Measurements from ENCODE around the gene DCP2. TPM values are rescaled to one million over a fixed set of nuclear protein-coding genes. Genes with fewer than 3 reads are reported as not detected.

DCP2 gene
- total and polyA plus RNA-seq, 10 of the 15 experiments (the other 5 are each of a cell fraction or from before 2014, with no cell fraction given) = 23.4 to 81.6 (median 47.4) TPM

Other genes with a start within 250 kb of the DCP2 start
- gene APC, start 238.9 kb upstream of the DCP2 start, total RNA-seq (2014; rRNA removed) = 22.3 and 24.8 TPM in 2 replicates
- 20.9 and 22.6 TPM in 2 replicates for gene APC, start 238.9 kb upstream of the DCP2 start, total RNA-seq (2014; rRNA removed; fragmentation: Illumina TruSeq; extraction: Trizol)
- 22.6 and 23.3 TPM in 2 replicates for gene APC, start 238.9 kb upstream of the DCP2 start, total RNA-seq (2021)
- gene APC, start 238.9 kb upstream of the DCP2 start, polyA plus RNA-seq (2011; rRNA removed) = 14.4 and 17.3 TPM in 2 replicates
- 12.5 and 14.8 TPM in 2 replicates for gene APC, start 238.9 kb upstream of the DCP2 start, polyA plus RNA-seq (2014; fragmentation: Illumina TruSeq; extraction: Trizol)
- gene APC, start 238.9 kb upstream of the DCP2 start, polyA plus RNA-seq (2014; fragmentation: Nextera tagmentation; extraction: Ambion mirVana) = 1 to 10 TPM; 3.2 to 7.2 TPM
- 8.6 and 12.2 TPM in 2 replicates for gene APC, start 238.9 kb upstream of the DCP2 start, polyA plus RNA-seq (2014; rRNA removed)
- 10 to 100 TPM; 13.3 to 19.6 TPM for gene APC, start 238.9 kb upstream of the DCP2 start, polyA plus RNA-seq (2016; fragmentation: Nextera tagmentation; extraction: Ambion mirVana)
- 48.6 and 61.4 TPM in 2 replicates for gene SRP19, start 115.5 kb upstream of the DCP2 start, total RNA-seq (2014; rRNA removed)
- 137 and 155 TPM in 2 replicates for gene SRP19, start 115.5 kb upstream of the DCP2 start, total RNA-seq (2014; rRNA removed; fragmentation: Illumina TruSeq; extraction: Trizol)
- 43.4 TPM in 2 replicates for gene SRP19, start 115.5 kb upstream of the DCP2 start, total RNA-seq (2021)
- gene SRP19, start 115.5 kb upstream of the DCP2 start, polyA plus RNA-seq (2011; rRNA removed) = 72.9 and 104 TPM in 2 replicates
- gene SRP19, start 115.5 kb upstream of the DCP2 start, polyA plus RNA-seq (2014; fragmentation: Illumina TruSeq; extraction: Trizol) = 157 and 200 TPM in 2 replicates
- gene SRP19, start 115.5 kb upstream of the DCP2 start, polyA plus RNA-seq (2014; fragmentation: Nextera tagmentation; extraction: Ambion mirVana) = 100 to 1,000 TPM; 301 to 379 TPM
- gene SRP19, start 115.5 kb upstream of the DCP2 start, polyA plus RNA-seq (2014; rRNA removed) = 68.0 and 76.2 TPM in 2 replicates
- 100 to 1,000 TPM; 203 to 215 TPM for gene SRP19, start 115.5 kb upstream of the DCP2 start, polyA plus RNA-seq (2016; fragmentation: Nextera tagmentation; extraction: Ambion mirVana)
- gene REEP5, start 54.6 kb upstream of the DCP2 start, total RNA-seq (2014; rRNA removed) = 54.8 and 61.3 TPM in 2 replicates
- 28.6 and 30.5 TPM in 2 replicates for gene REEP5, start 54.6 kb upstream of the DCP2 start, total RNA-seq (2014; rRNA removed; fragmentation: Illumina TruSeq; extraction: Trizol)
- 56.2 and 61.2 TPM in 2 replicates for gene REEP5, start 54.6 kb upstream of the DCP2 start, total RNA-seq (2021)
- gene REEP5, start 54.6 kb upstream of the DCP2 start, polyA plus RNA-seq (2011; rRNA removed) = 104 and 131 TPM in 2 replicates
- gene REEP5, start 54.6 kb upstream of the DCP2 start, polyA plus RNA-seq (2014; fragmentation: Illumina TruSeq; extraction: Trizol) = 46.9 and 50.1 TPM in 2 replicates
- gene REEP5, start 54.6 kb upstream of the DCP2 start, polyA plus RNA-seq (2014; fragmentation: Nextera tagmentation; extraction: Ambion mirVana) = 100 to 1,000 TPM; 196 to 211 TPM
- gene REEP5, start 54.6 kb upstream of the DCP2 start, polyA plus RNA-seq (2014; rRNA removed) = 95.3 and 96.8 TPM in 2 replicates
- 100 to 1,000 TPM; 188 to 204 TPM for gene REEP5, start 54.6 kb upstream of the DCP2 start, polyA plus RNA-seq (2016; fragmentation: Nextera tagmentation; extraction: Ambion mirVana)